HG02884 (cell line): ENCODE results near the gene ZDHHC19.
"Not testable (repeated sequence)": the region's sequence is repeated elsewhere in the genome, so short reads cannot be mapped to it uniquely, and the experiment has no call there.

ENCODE experiments used
- ATAC-seq: cut with Tn5 transposase; IDR thresholded peaks from one replicate; pipeline ENCODE4 v1.9.1; 2021; ENCODE audit warnings: mild to moderate bottlenecking, moderate library complexity; ENCODE audit not compliant: unreplicated experiment

ZDHHC19 gene

GRCh38 chr3:196225763-196226364 is 14.7 kb upstream of the ZDHHC19 start:
- ATAC-seq: no peak

GRCh38 chr3:196225086-196225485 is 13.9 kb upstream of the ZDHHC19 start:
- no peak for ATAC-seq

- no peak for ATAC-seq
Observed at GRCh38 chr3:196222876-196223595, 11.8 kb upstream of the ZDHHC19 start.

GRCh38 chr3:196220991-196221390 is 9.8 kb upstream of the ZDHHC19 start:
- no peak for ATAC-seq

GRCh38 chr3:196220587-196220986 is 9.4 kb upstream of the ZDHHC19 start:
- ATAC-seq: no peak

GRCh38 chr3:196219970-196220311 is 8.7 kb upstream of the ZDHHC19 start:
- no peak for ATAC-seq

GRCh38 chr3:196219194-196219969 is 8.2 kb upstream of the ZDHHC19 start:
- no peak for ATAC-seq

GRCh38 chr3:196218155-196218712 is 7.0 kb upstream of the ZDHHC19 start:
- no peak for ATAC-seq

GRCh38 chr3:196217307-196218154 is 6.3 kb upstream of the ZDHHC19 start:
- ATAC-seq: no peak

- no peak for ATAC-seq
Observed at GRCh38 chr3:196216681-196217211, 5.5 kb upstream of the ZDHHC19 start.

GRCh38 chr3:196216089-196216564 is 4.9 kb upstream of the ZDHHC19 start, which contains the start of gene SLC51A:
TSS of gene SLC51A (plus strand) at chr3:196216534. CDS start at chr3:196216713, 179 bp downstream.
- ATAC-seq: no peak

- ATAC-seq: no peak
Observed at GRCh38 chr3:196215493-196216020, 4.4 kb upstream of the ZDHHC19 start.

- no peak for ATAC-seq
Observed at GRCh38 chr3:196214783-196215441, 3.7 kb upstream of the ZDHHC19 start.

- ATAC-seq: not testable (repeated sequence)
Observed at GRCh38 chr3:196209944-196210672, 1.1 kb downstream of the ZDHHC19 start.

- ATAC-seq: no peak
Observed at GRCh38 chr3:196208942-196209695, 2.1 kb downstream of the ZDHHC19 start.

- no peak for ATAC-seq
Observed at GRCh38 chr3:196207833-196208607, 3.2 kb downstream of the ZDHHC19 start.

- no peak for ATAC-seq
Observed at GRCh38 chr3:196207159-196207832, 3.9 kb downstream of the ZDHHC19 start.
